ENCODE data around the gene CDK5RAP2. TPM values are rescaled to one million over a fixed set of nuclear protein-coding genes. Genes with fewer than 3 reads are reported as not detected.

Gene CDK5RAP2
- total RNA-seq, 1 donor from 2014 or later: 59.8 TPM

- no peak overlapping the region for H3K4me3 Mint-ChIP-seq (ENCODE audit: low read depth)
- H3K9me3 Mint-ChIP-seq: no peaks in the 10 kb centered on the region
- intact Hi-C loops (cut with micrococcal nuclease): loop anchor here (10.0 kb wide), 2 partner anchors 103 to 453 kb away; partner anchors contain the start of gene MEGF9
- DNase-seq (ENCODE audit: low spot score): no peak
- H3K4me1 Mint-ChIP-seq (ENCODE audit: low read depth): no peaks in the 10 kb centered on the region
- H3K36me3 Mint-ChIP-seq (ENCODE audit: low read depth): peaks cover 4% of the 10 kb centered on the region
- no peaks in the 10 kb centered on the region for H3K27me3 Mint-ChIP-seq (ENCODE audit: low read depth)
- H3K27ac Mint-ChIP-seq: no peak overlapping the region
These were observed 31.7 kb upstream of the CDK5RAP2 start for GRCh38 chr9:120611690-120612068.

DNA sequence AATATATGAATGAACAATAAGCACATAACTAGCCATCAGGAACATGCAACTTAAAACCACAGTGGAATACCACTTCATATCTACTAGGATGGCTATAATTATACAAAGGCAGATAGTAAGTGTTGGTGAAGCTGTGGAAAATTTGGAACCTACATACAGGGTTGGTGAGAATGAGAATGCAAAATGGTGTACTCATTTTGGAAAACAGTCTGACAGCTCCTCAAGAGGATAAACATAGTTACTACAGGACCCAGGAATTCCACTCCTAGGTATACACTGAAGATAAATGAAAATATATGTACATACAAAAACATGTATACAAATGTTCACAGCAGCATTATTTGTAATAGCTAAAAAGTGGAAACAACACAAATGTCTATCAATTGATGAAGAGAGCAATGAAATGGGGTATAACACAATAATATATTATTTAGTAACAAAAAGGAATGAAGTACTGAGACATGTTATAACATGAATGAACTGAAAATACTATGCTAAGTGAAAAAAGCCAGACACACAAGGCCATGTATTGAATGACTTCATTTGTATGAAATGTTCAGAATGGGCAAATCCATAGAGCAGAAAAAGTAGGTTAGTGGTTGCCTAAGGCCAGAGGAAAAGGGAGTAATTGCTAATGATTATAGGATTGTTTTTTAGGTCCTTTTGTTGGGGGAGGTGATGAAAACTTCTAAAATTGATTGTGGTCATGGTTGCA is 31.2 kb upstream of the CDK5RAP2 start:
- H3K27me3 Mint-ChIP-seq (ENCODE audit: low read depth): no peaks in the 10 kb centered on the region
- DNase-seq (ENCODE audit: low spot score): no peak
- H3K4me1 Mint-ChIP-seq (ENCODE audit: low read depth): no peaks in the 10 kb centered on the region
- no peaks in the 10 kb centered on the region for H3K9me3 Mint-ChIP-seq
- peaks cover 4% of the 10 kb centered on the region for H3K36me3 Mint-ChIP-seq (ENCODE audit: low read depth)
- no peak overlapping the region for H3K4me3 Mint-ChIP-seq (ENCODE audit: low read depth)
- no peak overlapping the region for H3K27ac Mint-ChIP-seq
- intact Hi-C loops (cut with micrococcal nuclease): loop anchor here (10.0 kb wide), 2 partner anchors 104 to 454 kb away; partner anchors contain the start of gene MEGF9

DNA sequence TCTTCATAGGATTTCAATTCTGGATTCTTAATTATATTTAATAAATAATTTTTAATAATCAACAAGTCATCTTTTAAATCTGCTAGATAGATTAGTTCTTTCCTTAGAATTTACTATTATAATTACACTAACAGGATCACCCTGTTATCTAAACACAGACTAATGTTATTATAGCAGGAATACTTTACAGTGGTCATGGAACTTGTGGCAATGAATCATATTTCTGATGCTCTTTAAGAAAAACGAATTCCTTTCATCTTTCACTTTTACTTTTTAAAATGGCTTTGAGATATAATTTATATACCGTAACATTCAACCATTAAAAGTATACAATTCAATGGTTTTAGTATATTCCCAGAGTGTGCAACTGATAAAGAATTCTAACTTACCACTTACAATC is 29.7 kb upstream of the CDK5RAP2 start:
- Mint-ChIP-seq H3K27me3 (ENCODE audit: low read depth) (no peaks in the 10 kb centered on the region), H3K4me1 (ENCODE audit: low read depth) (no peaks in the 10 kb centered on the region), H3K27ac (no peak overlapping the region), H3K36me3 (ENCODE audit: low read depth) (peaks cover 8% of the 10 kb centered on the region), H3K4me3 (ENCODE audit: low read depth) (no peak overlapping the region), H3K9me3 (no peaks in the 10 kb centered on the region)
- DNase-seq (ENCODE audit: low spot score): no peak
- intact Hi-C loops (cut with micrococcal nuclease): loop anchor here (10.0 kb wide), 2 partner anchors 105 to 455 kb away; partner anchors contain the start of gene MEGF9

DNA sequence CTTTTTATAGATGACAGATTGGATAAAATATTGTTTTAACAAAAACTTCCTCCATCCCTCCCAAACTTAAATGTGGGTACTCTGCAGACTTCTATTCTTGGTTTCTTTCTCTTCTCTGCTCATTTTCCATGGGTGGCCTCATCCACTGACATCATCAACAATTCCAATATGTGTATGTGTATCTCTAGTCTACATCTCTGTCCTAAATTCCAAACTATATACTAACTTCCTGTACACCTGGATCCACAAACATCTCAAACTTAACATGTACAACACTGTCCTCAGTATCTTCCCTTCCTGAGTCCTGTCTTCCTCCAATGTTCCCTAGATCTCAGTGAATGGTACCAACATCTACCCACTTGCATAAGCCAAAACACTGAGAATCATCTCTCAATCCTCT is 28.5 kb upstream of the CDK5RAP2 start:
- intact Hi-C loops (cut with micrococcal nuclease): no loop called here
- Mint-ChIP-seq H3K4me1 (ENCODE audit: low read depth) (no peaks in the 10 kb centered on the region), H3K4me3 (ENCODE audit: low read depth) (no peak overlapping the region), H3K27me3 (ENCODE audit: low read depth) (no peaks in the 10 kb centered on the region), H3K9me3 (no peaks in the 10 kb centered on the region), H3K27ac (no peak overlapping the region), H3K36me3 (ENCODE audit: low read depth) (peaks cover 8% of the 10 kb centered on the region)
- DNase-seq (ENCODE audit: low spot score): no peak

GRCh38 chr9:120603591-120603990 is 23.6 kb upstream of the CDK5RAP2 start:
- no peaks in the 10 kb centered on the region for H3K9me3 Mint-ChIP-seq
- H3K27me3 Mint-ChIP-seq (ENCODE audit: low read depth): no peaks in the 10 kb centered on the region
- H3K4me3 Mint-ChIP-seq (ENCODE audit: low read depth): no peak overlapping the region
- peaks cover 2% of the 10 kb centered on the region for H3K4me1 Mint-ChIP-seq (ENCODE audit: low read depth)
- H3K36me3 Mint-ChIP-seq (ENCODE audit: low read depth): peaks cover 4% of the 10 kb centered on the region
- DNase-seq (ENCODE audit: low spot score): no peak
- no peak overlapping the region for H3K27ac Mint-ChIP-seq
- intact Hi-C loops (cut with micrococcal nuclease): no loop called here

- H3K4me1 Mint-ChIP-seq (ENCODE audit: low read depth): peaks cover 2% of the 10 kb centered on the region
- peaks cover 4% of the 10 kb centered on the region for H3K36me3 Mint-ChIP-seq (ENCODE audit: low read depth)
- no peaks in the 10 kb centered on the region for H3K27me3 Mint-ChIP-seq (ENCODE audit: low read depth)
These were observed 23.0 kb upstream of the CDK5RAP2 start for GRCh38 chr9:120603010-120603409.

DNA sequence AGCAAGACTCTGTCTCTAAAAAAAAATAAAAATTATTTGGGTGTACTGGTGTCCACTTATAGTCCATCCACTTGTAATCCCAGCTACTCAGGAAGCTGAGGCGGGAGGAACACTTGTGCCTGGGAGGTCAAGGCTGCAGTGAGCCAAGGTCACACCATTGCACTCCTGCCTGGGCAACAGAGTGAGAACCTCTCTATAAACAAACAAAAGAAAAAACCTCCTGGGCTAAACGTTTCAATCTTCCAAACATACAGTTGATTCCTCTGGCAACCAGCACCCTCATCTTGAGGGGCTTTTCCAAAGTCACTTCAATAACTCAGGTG is 13.9 kb upstream of the CDK5RAP2 start:
- H3K27me3 Mint-ChIP-seq (ENCODE audit: low read depth): peaks cover 3% of the 10 kb centered on the region
- DNase-seq (ENCODE audit: low spot score): no peak
- no peaks in the 10 kb centered on the region for H3K9me3 Mint-ChIP-seq
- peaks cover 1% of the 10 kb centered on the region for H3K4me1 Mint-ChIP-seq (ENCODE audit: low read depth)
- H3K36me3 Mint-ChIP-seq (ENCODE audit: low read depth): no peaks in the 10 kb centered on the region
- intact Hi-C loops (cut with micrococcal nuclease): no loop called here
- H3K4me3 Mint-ChIP-seq (ENCODE audit: low read depth): no peak overlapping the region
- no peak overlapping the region for H3K27ac Mint-ChIP-seq

More at GRCh38 chr9:120603010-120603409, 23.0 kb upstream of the CDK5RAP2 start:
- intact Hi-C loops (cut with micrococcal nuclease): no loop called here
- H3K4me3 Mint-ChIP-seq (ENCODE audit: low read depth): no peak overlapping the region
- no peak for DNase-seq (ENCODE audit: low spot score)
- H3K9me3 Mint-ChIP-seq: no peaks in the 10 kb centered on the region
- no peak overlapping the region for H3K27ac Mint-ChIP-seq

- Mint-ChIP-seq H3K36me3 (ENCODE audit: low read depth) (no peaks in the 10 kb centered on the region), H3K4me1 (ENCODE audit: low read depth) (no peaks in the 10 kb centered on the region), H3K27me3 (ENCODE audit: low read depth) (peaks cover 3% of the 10 kb centered on the region), H3K9me3 (no peaks in the 10 kb centered on the region), H3K4me3 (ENCODE audit: low read depth) (no peak overlapping the region), H3K27ac (no peak overlapping the region)
- DNase-seq (ENCODE audit: low spot score): no peak
- intact Hi-C loops (cut with micrococcal nuclease): no loop called here
These were observed 13.4 kb upstream of the CDK5RAP2 start for GRCh38 chr9:120593250-120593954.

- H3K36me3 Mint-ChIP-seq (ENCODE audit: low read depth): no peaks in the 10 kb centered on the region
- H3K27me3 Mint-ChIP-seq (ENCODE audit: low read depth): peaks cover 4% of the 10 kb centered on the region
- no peaks in the 10 kb centered on the region for H3K9me3 Mint-ChIP-seq
- no peak overlapping the region for H3K27ac Mint-ChIP-seq
- no peak overlapping the region for H3K4me3 Mint-ChIP-seq (ENCODE audit: low read depth)
- DNase-seq (ENCODE audit: low spot score): no peak
- intact Hi-C loops (cut with micrococcal nuclease): no loop called here
- H3K4me1 Mint-ChIP-seq (ENCODE audit: low read depth): no peaks in the 10 kb centered on the region
These were observed 12.2 kb upstream of the CDK5RAP2 start for GRCh38 chr9:120592210-120592609.

GRCh38 chr9:120587328-120587727 is 7.4 kb upstream of the CDK5RAP2 start:
- DNase-seq (ENCODE audit: low spot score): no peak
- Mint-ChIP-seq H3K9me3 (no peaks in the 10 kb centered on the region), H3K27me3 (ENCODE audit: low read depth) (peaks cover 7% of the 10 kb centered on the region), H3K27ac (no peak overlapping the region), H3K4me1 (ENCODE audit: low read depth) (peaks cover 7% of the 10 kb centered on the region), H3K4me3 (ENCODE audit: low read depth) (no peak overlapping the region), H3K36me3 (ENCODE audit: low read depth) (no peaks in the 10 kb centered on the region)
- intact Hi-C loops (cut with micrococcal nuclease): no loop called here

DNA sequence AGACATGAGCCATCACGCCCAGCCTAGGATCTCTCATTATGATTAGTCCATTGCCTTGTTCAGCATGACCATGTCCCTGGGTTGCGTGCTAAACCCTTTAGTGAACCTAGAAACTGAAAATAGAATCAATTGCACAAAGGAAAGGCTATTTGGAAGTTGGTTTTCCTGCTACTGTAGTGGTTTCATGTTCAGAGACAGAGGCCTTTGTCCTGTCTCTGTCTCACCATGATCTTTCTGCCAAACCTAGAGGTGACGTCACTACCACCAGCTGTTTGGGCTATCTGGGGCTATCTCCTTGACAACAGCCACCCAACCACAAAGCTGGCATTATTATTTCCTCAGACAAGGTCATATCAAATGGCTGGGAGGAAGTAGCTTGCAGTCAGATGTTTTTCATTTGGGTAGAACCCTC is 4.0 kb upstream of the CDK5RAP2 start:
- H3K9me3 Mint-ChIP-seq: peaks cover 8% of the 10 kb centered on the region
- DNase-seq (ENCODE audit: low spot score): peak; percentile 18
- no peak overlapping the region for H3K4me3 Mint-ChIP-seq (ENCODE audit: low read depth)
- H3K27ac Mint-ChIP-seq: no peak overlapping the region
- peaks cover 17% of the 10 kb centered on the region for H3K4me1 Mint-ChIP-seq (ENCODE audit: low read depth)
- intact Hi-C loops (cut with micrococcal nuclease): no loop called here
- peaks cover 9% of the 10 kb centered on the region for H3K36me3 Mint-ChIP-seq (ENCODE audit: low read depth)
- H3K27me3 Mint-ChIP-seq (ENCODE audit: low read depth): peaks cover 7% of the 10 kb centered on the region

- intact Hi-C loops (cut with micrococcal nuclease): loop anchor here (1.0 kb wide), 1 partner anchor 214 kb away; the partner anchor contains the start of gene FBXW2
- H3K4me1 Mint-ChIP-seq (ENCODE audit: low read depth): peaks cover 41% of the 10 kb centered on the region
- H3K4me3 Mint-ChIP-seq (ENCODE audit: low read depth): peak overlapping the region; percentile 97
- no peaks in the 10 kb centered on the region for H3K27me3 Mint-ChIP-seq (ENCODE audit: low read depth)
- no peak for DNase-seq (ENCODE audit: low spot score)
- H3K27ac Mint-ChIP-seq: peak overlapping the region; percentile 93
- H3K9me3 Mint-ChIP-seq: peaks cover 8% of the 10 kb centered on the region
- peaks cover 29% of the 10 kb centered on the region for H3K36me3 Mint-ChIP-seq (ENCODE audit: low read depth)
These were observed 572 bp downstream of the CDK5RAP2 start for GRCh38 chr9:120579139-120580050.
